HL-60/S4 (cell line): ENCODE results near the gene IL13.
"Not testable (repeated sequence)": the region's sequence is repeated elsewhere in the genome, so short reads cannot be mapped to it uniquely, and the experiment has no call there.

Source experiments
- in situ Hi-C: fragments of 300-500 bp; cut with MboI; formaldehyde crosslinking; loops from 2 replicates; pipeline ENCODE4 v1.14.3; 2022; ENCODE audit warnings: low sequenced_read_pairs

Gene IL13

GRCh38 chr5:132687995-132688394 lies 30.0 kb downstream of the IL13 start:
- in situ Hi-C loops, result no loop called here

- in situ Hi-C loops, result no loop called here
Observed at GRCh38 chr5:132688536-132689339, 30.8 kb downstream of the IL13 start.

GRCh38 chr5:132689513-132689912 lies 31.5 kb downstream of the IL13 start:
- in situ Hi-C loops, result no loop called here

GRCh38 chr5:132690156-132690555 lies 32.2 kb downstream of the IL13 start:
- in situ Hi-C loops, result no loop called here

- in situ Hi-C loops, result not testable (repeated sequence)
Observed at GRCh38 chr5:132691755-132692631, 34.0 kb downstream of the IL13 start.

DNA sequence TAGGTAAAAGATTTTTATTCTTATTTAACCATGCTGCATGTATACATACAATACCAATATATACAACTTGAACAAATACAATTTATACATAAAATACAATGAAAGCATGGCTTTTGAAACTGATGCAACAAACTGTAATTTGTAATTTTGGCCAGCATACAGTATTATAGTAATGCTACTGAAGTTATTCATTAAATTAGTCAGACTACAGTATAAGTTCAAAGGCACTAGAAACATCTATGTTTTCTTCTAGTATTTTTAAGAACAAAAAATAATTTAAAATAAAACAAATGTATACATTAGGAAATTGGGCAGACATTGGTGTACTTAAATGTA lies 34.6 kb downstream of the IL13 start:
- in situ Hi-C loops, result no loop called here

DNA sequence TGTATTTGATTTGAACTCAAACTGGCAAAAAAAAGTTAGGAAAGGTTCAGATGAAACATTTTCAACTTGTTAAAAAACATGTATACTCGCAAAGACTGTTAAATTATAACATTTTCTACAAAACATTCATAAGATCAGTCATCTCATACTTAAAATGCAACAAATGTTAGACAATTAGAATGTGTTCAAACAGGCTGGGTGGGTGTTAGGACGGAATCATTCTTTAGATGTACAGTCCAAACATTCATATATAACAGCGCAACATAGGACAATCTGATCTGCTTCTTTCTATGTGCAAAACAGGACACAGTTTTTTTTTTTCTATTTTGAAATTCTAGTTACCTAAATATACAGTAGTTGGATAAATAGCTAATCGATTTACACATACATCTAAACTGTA lies 38.0 kb downstream of the IL13 start:
- in situ Hi-C loops, result no loop called here

- in situ Hi-C loops, result no loop called here
Observed at GRCh38 chr5:132704875-132705274, 46.9 kb downstream of the IL13 start.

- in situ Hi-C loops, result no loop called here
Observed at GRCh38 chr5:132708645-132709044, 50.7 kb downstream of the IL13 start.
